HG03139 (cell line): ENCODE measurements around the gene CORO2A.

Source experiments
- ATAC-seq: cut with Tn5 transposase; IDR thresholded peaks from one replicate; pipeline ENCODE4 v1.9.1; 2021; ENCODE audit not compliant: unreplicated experiment

Gene CORO2A

GRCh38 chr9:98172604-98173003 is 19.8 kb downstream of the CORO2A start:
- no peak for ATAC-seq

GRCh38 chr9:98171176-98171925 is 21.1 kb downstream of the CORO2A start:
- no peak for ATAC-seq

- ATAC-seq = peak; percentile 88
Measured at GRCh38 chr9:98168941-98169488, 23.4 kb downstream of the CORO2A start.

GRCh38 chr9:98168153-98168780 is 24.2 kb downstream of the CORO2A start:
- ATAC-seq = no peak

- no peak for ATAC-seq
Measured at GRCh38 chr9:98164912-98165311, 27.5 kb downstream of the CORO2A start.

GRCh38 chr9:98162613-98163012 is 29.8 kb downstream of the CORO2A start:
- no peak for ATAC-seq

GRCh38 chr9:98161851-98162250 is 30.6 kb downstream of the CORO2A start:
- no peak for ATAC-seq

- ATAC-seq = no peak
Measured at GRCh38 chr9:98159790-98160189, 32.6 kb downstream of the CORO2A start.

GRCh38 chr9:98159301-98159700 is 33.1 kb downstream of the CORO2A start:
- ATAC-seq = no peak

GRCh38 chr9:98158071-98158831 is 34.2 kb downstream of the CORO2A start:
- ATAC-seq = no peak

- ATAC-seq = no peak
Measured at GRCh38 chr9:98157372-98157771, 35.1 kb downstream of the CORO2A start.

- ATAC-seq = no peak
Measured at GRCh38 chr9:98154678-98155077, 37.8 kb downstream of the CORO2A start.

GRCh38 chr9:98152526-98152925 is 39.9 kb downstream of the CORO2A start:
- ATAC-seq = no peak

GRCh38 chr9:98150721-98151120 is 41.7 kb downstream of the CORO2A start:
- ATAC-seq = no peak

- ATAC-seq = no peak
Measured at GRCh38 chr9:98150164-98150563, 42.3 kb downstream of the CORO2A start.

GRCh38 chr9:98149422-98149821 is 43.0 kb downstream of the CORO2A start:
- ATAC-seq = no peak

- ATAC-seq = no peak
Measured at GRCh38 chr9:98148486-98148885, 44.0 kb downstream of the CORO2A start.

- no peak for ATAC-seq
Measured at GRCh38 chr9:98147582-98147981, 44.9 kb downstream of the CORO2A start.

GRCh38 chr9:98146101-98146991 is 46.1 kb downstream of the CORO2A start:
- no peak for ATAC-seq

GRCh38 chr9:98144631-98145030 is 47.8 kb downstream of the CORO2A start:
- no peak for ATAC-seq

- no peak for ATAC-seq
Measured at GRCh38 chr9:98144076-98144475, 48.4 kb downstream of the CORO2A start.
